OCI-LY1 (cell line): ENCODE results near the gene PTPN14.

Experiments
- CTCF ChIP-seq: fragments of 200-600 bp; sonication (generic), shearing (Covaris generic); IDR thresholded peaks from 2 replicates; pipeline ENCODE4 v1.5.1; 2017; ENCODE audit warnings: mild to moderate bottlenecking, antibody characterized with exemption, low read length, moderate library complexity, mixed read lengths
- EZH2 ChIP-seq: fragments of 200-600 bp; sonication (generic), shearing (Covaris generic); IDR thresholded peaks from 2 replicates; pipeline ENCODE4 v1.8.0; 2017; ENCODE audit warnings: borderline replicate concordance, mixed run types, mild to moderate bottlenecking, antibody characterized with exemption, low read length, moderate library complexity, mixed read lengths

- TF ChIP-seq EZH2 (no peak), CTCF (no peak)
Observed at GRCh38 chr1:214341459-214341858, 209.9 kb downstream of the PTPN14 start.
